Stimulated activated CD4-positive, alpha-beta T cell treated with anti-CD3 and anti-CD28 coated beads, TNF-alpha, amount 100 ng/mL, for 24 hours (primary cell): Measurements from ENCODE around the gene ZNF548.

Experiments used
- DNase-seq, 3 experiments: peaks; one replicate each; pipeline ENCODE4 v3.0.0-alpha.2; 2020; ENCODE audit warnings: low read depth in 3 of 3

Gene ZNF548

DNA sequence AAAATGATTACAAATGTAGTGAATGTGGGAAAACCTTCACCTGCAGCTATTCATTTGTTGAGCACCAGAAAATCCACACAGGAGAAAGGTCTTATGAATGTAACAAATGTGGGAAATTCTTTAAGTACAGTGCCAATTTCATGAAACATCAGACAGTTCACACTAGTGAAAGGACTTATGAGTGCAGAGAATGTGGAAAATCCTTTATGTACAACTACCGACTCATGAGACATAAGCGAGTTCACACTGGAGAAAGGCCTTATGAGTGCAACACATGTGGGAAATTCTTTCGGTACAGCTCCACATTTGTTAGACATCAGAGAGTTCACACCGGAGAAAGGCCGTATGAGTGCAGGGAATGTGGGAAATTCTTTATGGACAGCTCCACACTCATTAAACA is 9.2 kb downstream of the ZNF548 start:
- DNase-seq, result no peak

DNA sequence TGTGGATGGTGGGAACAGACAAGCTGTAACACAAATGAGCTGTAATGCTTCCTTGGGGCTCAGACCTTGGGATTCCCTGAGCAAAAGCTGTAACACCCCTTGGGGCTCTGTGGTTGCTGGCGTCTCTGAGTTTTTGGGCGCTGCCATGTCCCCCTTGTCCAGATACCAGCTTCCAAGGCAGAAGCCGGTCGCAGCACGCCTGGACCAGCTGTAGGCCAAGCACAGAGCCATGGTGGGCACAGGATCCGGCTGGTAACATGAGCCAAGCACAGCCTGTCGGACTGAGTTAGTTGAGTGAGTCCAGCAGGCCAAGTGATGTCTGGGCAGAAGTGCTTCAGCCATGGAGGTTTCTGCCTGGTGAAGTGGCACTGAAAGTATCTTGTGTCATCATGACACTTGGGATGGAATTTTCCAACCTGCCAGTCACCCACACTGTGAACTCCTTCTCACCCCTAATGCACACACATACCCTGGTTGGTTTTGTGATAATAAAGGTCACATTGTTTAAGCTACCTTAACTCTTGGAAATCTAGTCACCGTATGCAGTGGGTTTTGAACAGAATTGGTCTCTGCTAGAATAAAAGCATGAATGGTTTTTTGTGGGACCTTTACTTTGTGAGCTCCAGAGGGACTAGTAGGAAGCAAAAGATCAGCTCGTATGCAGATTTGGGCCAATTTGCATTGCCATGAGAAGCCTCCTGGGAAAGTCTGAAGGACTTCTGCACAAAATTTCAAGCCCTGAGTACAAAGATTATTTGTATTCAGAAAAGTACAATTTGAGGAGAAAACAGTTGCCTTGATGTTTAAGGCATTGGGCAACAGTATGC is 14.3 kb downstream of the ZNF548 start:
- DNase-seq, result no peak

DNA sequence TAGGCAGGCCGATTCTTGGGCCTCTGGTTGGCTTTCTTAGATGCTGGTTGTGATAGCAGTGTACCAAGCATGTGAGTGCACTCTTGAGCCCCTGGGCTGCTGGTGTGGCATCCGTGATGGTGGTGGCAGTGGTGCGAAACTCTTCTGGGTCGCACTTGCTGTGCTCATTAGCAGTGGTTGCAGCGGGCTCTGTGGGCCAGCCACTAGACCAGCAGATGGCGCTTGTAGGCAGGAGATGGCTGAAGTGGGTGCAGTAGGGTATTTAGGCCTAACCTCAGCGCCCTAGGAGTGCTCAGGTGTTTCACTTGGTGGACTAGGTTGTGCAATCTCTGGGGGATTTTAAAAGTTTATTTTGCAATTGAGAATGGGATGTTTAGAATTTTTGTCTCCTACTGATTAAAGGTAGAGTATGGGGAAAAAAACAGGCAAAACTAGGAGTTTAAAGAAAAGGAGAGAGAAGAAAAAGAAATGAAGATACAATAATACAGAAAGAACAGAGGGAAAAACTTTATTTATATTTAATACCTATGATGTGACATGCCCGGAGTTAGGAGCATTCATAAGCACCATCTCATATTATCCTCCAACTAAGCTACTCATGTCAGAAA is 17.0 kb downstream of the ZNF548 start:
- DNase-seq, result peak; percentile 38 to 61 (median 53)

- DNase-seq, result peak; percentile 86 to 92 (median 91)
These were observed 21.4 kb downstream of the ZNF548 start, which contains the start of gene ZNF17 for GRCh38 chr19:57410877-57411671. Gene ZNF17 (plus strand): TSS chr19:57411161. CDS start chr19:57413616, 2,455 bp downstream.

DNA sequence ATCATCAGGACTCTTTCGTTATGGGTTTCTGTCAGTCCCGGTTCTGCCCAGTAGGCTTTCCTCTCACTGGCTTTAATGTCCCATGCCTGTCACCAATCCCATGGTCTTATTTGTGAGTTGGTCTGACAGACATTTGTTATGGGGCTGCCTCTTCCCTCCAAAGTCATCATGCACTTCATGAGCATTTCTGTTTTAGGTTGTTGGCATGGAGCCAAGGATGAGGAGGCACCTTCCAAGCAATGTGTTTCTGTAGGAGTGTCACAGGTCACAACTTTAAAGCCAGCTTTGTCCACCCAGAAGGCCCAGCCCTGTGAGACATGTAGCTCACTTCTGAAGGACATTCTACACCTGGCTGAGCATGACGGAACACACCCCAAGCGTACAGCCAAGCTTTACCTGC is 29.8 kb downstream of the ZNF548 start:
- DNase-seq, result no peak

DNA sequence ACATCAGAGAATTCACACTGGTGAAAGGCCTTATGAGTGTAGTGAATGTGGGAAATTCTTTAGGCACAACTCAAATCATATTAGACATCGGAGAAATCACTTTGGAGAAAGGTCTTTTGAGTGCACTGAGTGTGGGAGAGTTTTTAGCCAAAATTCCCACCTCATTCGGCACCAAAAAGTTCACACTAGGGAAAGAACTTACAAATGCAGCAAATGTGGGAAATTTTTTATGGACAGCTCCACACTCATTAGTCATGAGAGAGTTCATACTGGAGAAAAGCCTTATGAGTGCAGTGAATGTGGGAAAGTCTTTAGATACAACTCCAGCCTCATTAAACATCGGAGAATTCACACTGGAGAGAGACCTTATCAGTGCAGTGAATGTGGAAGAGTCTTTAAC is 31.4 kb downstream of the ZNF548 start:
- DNase-seq, result no peak

DNA sequence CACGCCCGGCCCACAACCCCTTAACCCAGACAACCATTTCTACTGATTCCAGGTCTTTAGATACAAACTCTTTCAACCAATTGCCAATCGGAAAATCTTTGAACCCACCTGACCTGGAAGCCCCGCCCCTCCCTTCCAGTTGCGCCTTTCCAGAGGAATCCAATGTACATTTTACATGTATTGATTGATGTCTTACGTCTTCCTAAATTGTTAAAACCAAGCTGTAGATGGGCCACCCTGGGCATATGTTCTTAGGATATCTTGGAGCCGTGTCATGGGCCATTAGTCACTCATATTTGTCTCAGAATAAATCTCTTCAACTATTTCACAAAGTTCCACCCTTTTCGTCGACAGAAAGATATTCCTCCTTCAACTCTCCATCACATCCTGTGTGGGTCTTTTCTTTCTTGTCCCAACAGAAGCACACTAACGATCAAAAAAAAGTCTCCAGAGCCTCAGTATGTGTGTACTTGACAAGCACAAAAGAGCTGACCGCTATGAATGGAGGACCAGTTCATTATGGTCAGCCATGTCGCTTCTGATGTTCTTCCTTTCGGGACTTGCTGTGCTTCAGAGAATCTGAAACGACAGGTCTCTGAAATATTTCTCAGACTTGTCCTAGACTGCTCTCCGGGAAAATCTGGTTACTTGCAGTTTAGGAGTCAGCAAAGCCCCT is 44.9 kb downstream of the ZNF548 start:
- no peak for DNase-seq

- peak; percentile 90 to 99 (median 94) for DNase-seq
These were observed 45.7 kb downstream of the ZNF548 start, which contains the start of gene ZNF749 for GRCh38 chr19:57435062-57435978. Gene ZNF749 (plus strand): TSS chr19:57435325. CDS start chr19:57435579, 254 bp downstream.

GRCh38 chr19:57436417-57436816 is 46.8 kb downstream of the ZNF548 start:
- DNase-seq, result no peak

- no peak for DNase-seq
These were observed 48.3 kb downstream of the ZNF548 start for GRCh38 chr19:57437931-57438330.

- no peak for DNase-seq
These were observed 49.3 kb downstream of the ZNF548 start for GRCh38 chr19:57438925-57439324.

DNA sequence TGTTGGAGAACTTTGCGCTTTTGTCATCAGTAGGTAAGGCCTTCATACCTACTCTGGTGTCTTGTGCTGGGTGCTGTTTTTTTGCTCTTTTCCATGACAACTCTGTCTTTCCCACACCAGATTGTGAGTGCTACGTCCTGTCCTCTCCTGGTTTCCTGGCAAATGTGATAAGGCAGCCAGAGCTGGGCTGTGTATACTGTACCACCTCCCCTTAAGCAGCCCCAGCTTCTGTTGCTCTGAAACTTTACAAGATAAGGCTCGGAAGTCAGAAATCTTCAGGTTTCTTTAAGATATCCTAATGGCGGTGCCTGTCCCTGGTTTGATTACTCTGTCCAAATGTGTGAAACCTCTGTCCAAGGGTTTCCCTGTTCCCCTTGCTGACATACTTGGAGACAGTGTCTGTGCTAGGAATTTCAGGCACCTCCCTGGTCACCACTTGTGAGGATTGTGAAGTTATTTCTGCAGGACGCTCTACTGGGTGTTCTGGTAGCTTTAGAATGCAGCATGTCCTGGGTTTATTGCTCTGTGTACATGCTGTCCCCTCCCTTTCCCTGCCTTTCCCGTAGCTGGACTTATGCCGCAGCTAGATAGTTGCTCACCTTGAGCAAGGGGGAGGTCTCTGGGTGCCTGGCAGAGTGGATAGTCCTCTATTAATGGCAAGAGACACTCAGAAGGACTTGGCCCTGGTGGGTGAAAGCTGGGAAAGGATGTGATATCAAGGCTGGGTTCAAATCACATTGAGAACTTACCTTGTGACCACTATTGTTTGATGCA is 52.5 kb downstream of the ZNF548 start:
- no peak for DNase-seq

- no peak for DNase-seq
These were observed 53.6 kb downstream of the ZNF548 start for GRCh38 chr19:57443121-57443696.

DNA sequence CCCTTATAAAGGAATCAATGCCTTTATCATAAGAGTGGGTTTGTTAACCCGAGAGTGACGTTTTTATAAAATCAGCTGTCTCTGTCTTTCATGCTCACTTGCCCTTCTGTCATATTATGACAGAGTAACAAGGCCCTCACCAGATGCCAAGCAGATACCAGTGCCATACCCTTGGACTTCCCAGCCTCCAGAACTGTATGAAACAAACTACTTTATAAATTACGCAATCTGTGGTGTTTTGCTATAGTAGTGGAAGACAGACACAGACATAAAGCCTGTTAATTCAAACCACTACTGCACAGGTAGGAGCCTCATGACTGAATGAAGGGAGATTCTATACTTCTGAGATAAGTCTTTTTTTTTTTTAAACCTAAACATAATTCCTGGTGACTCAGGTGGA is 62.7 kb downstream of the ZNF548 start:
- DNase-seq, result no peak
